Mesenchymal stem cell (in vitro differentiated cells and primary cell): ENCODE measurements around the gene DLGAP1.

Experiments
- DNase-seq: peaks from one replicate; pipeline ENCODE4 v3.0.0-alpha.2; 2013
- H2AFZ ChIP-seq: one replicate; pipeline ENCODE4 v1.6.1; 2013; ENCODE audit warnings: low read depth, mild to moderate bottlenecking, control low read depth, inconsistent platforms, low read length, moderate library complexity
- H2AK5ac ChIP-seq: 2 replicates; pipeline ENCODE4 v1.6.1; 2013; ENCODE audit warnings: low read length, moderate library complexity, mild to moderate bottlenecking, inconsistent platforms; ENCODE audit not compliant: severe bottlenecking
- H2BK120ac ChIP-seq: one replicate; pipeline ENCODE4 v1.6.1; 2013; ENCODE audit warnings: low read depth, mild to moderate bottlenecking, inconsistent platforms, low read length, moderate library complexity
- H2BK12ac ChIP-seq, 2 experiments: one replicate each; pipeline ENCODE4 v1.6.1; 2013; ENCODE audit warnings: inconsistent platforms in 2 of 2, low read length in 2 of 2, mild to moderate bottlenecking in 2 of 2, moderate library complexity in 2 of 2, control low read depth in 1 of 2
- H2BK15ac ChIP-seq: one replicate; pipeline ENCODE4 v1.6.1; 2013; ENCODE audit warnings: mild to moderate bottlenecking, low read depth, inconsistent platforms; ENCODE audit not compliant: poor library complexity, severe bottlenecking
- H2BK5ac ChIP-seq: 2 replicates; pipeline ENCODE4 v1.6.1; 2013; ENCODE audit warnings: low read depth, mild to moderate bottlenecking, low read length, control low read depth, inconsistent platforms; ENCODE audit not compliant: poor library complexity, severe bottlenecking
- H3K14ac ChIP-seq, 2 experiments: one replicate each; pipeline ENCODE4 v1.6.1; 2013; ENCODE audit warnings: inconsistent platforms in 2 of 2, low read length in 2 of 2, control low read depth in 1 of 2, mild to moderate bottlenecking in 1 of 2, moderate library complexity in 1 of 2
- H3K18ac ChIP-seq, 2 experiments: one replicate each; pipeline ENCODE4 v1.6.1; 2013; ENCODE audit warnings: inconsistent platforms in 2 of 2, low read length in 2 of 2, control low read depth in 1 of 2, low read depth in 1 of 2, mild to moderate bottlenecking in 1 of 2
- H3K23ac ChIP-seq, 2 experiments: one replicate each; pipeline ENCODE4 v1.6.1; 2013; ENCODE audit warnings: inconsistent platforms in 2 of 2, low read length in 2 of 2, mild to moderate bottlenecking in 2 of 2, moderate library complexity in 2 of 2, control low read depth in 1 of 2
- H3K27ac ChIP-seq: 2 replicates; pipeline ENCODE4 v1.5.1; 2013; ENCODE audit warnings: mild to moderate bottlenecking, moderate library complexity, low read length, control low read depth, inconsistent platforms; ENCODE audit not compliant: poor library complexity, severe bottlenecking
- H3K27me3 ChIP-seq, 2 experiments: 2 replicates each; pipeline versions ENCODE4 v1.6.1 to v1.7.0; 2013; ENCODE audit warnings: low read length in 2 of 2, mild to moderate bottlenecking in 2 of 2, moderate library complexity in 2 of 2, control low read depth in 1 of 2, inconsistent platforms in 1 of 2; ENCODE audit not compliant: control insufficient read depth in 1 of 2, insufficient read depth in 1 of 2
- H3K36me3 ChIP-seq, 2 experiments: 2 replicates each; pipeline versions ENCODE4 v1.6.1 to v1.7.0; 2013; ENCODE audit warnings: low read length in 2 of 2, control low read depth in 1 of 2, inconsistent platforms in 1 of 2, low read depth in 1 of 2, mild to moderate bottlenecking in 1 of 2; ENCODE audit not compliant: insufficient read depth in 2 of 2, control insufficient read depth in 1 of 2
- H3K4ac ChIP-seq, 2 experiments: one replicate each; pipeline ENCODE4 v1.6.1; 2013; ENCODE audit warnings: inconsistent platforms in 2 of 2, low read length in 2 of 2, mild to moderate bottlenecking in 2 of 2, moderate library complexity in 2 of 2, control low read depth in 1 of 2, low read depth in 1 of 2
- H3K4me1 ChIP-seq: 2 replicates; pipeline ENCODE4 v1.6.1; 2013; ENCODE audit warnings: low read depth, low read length, control low read depth; ENCODE audit not compliant: control insufficient read depth, insufficient read depth
- H3K4me2 ChIP-seq: 2 replicates; pipeline ENCODE4 v1.6.1; 2013; ENCODE audit warnings: low read length, mild to moderate bottlenecking, inconsistent platforms; ENCODE audit not compliant: poor library complexity, severe bottlenecking
- H3K4me3 ChIP-seq, 2 experiments: 2 replicates each; pipeline versions ENCODE4 v1.5.1 to v1.7.0; 2013; ENCODE audit warnings: low read length in 2 of 2, mild to moderate bottlenecking in 2 of 2, control low read depth in 1 of 2, low read depth in 1 of 2; ENCODE audit not compliant: insufficient read depth in 1 of 2
- H3K79me1 ChIP-seq: replicated peaks from 2 replicates; pipeline ENCODE4 v1.6.1; 2013; ENCODE audit warnings: mild to moderate bottlenecking, control low read depth, low read length, inconsistent platforms; ENCODE audit not compliant: poor library complexity, severe bottlenecking
- H3K9ac ChIP-seq: 2 replicates; pipeline ENCODE4 v1.7.0; 2013; ENCODE audit warnings: mild to moderate bottlenecking, low read length, moderate library complexity
- H3K9me3 ChIP-seq: 2 replicates; pipeline ENCODE4 v1.7.0; 2013; ENCODE audit warnings: mild to moderate bottlenecking, low read length; ENCODE audit not compliant: control insufficient read depth
- H4K8ac ChIP-seq: one replicate; pipeline ENCODE4 v1.6.1; 2013; ENCODE audit warnings: inconsistent platforms, mild to moderate bottlenecking, low read length, moderate library complexity
- H4K91ac ChIP-seq: one replicate; pipeline ENCODE4 v1.6.1; 2013; ENCODE audit warnings: mild to moderate bottlenecking, low read length, inconsistent platforms
- WGBS: methylation state at CpG from one replicate; pipeline ENCODE4 v1.1.7; 2013; ENCODE audit warnings: mixed read lengths; 5-methylcytosine and 5-hydroxymethylcytosine counted together

Gene DLGAP1

DNA sequence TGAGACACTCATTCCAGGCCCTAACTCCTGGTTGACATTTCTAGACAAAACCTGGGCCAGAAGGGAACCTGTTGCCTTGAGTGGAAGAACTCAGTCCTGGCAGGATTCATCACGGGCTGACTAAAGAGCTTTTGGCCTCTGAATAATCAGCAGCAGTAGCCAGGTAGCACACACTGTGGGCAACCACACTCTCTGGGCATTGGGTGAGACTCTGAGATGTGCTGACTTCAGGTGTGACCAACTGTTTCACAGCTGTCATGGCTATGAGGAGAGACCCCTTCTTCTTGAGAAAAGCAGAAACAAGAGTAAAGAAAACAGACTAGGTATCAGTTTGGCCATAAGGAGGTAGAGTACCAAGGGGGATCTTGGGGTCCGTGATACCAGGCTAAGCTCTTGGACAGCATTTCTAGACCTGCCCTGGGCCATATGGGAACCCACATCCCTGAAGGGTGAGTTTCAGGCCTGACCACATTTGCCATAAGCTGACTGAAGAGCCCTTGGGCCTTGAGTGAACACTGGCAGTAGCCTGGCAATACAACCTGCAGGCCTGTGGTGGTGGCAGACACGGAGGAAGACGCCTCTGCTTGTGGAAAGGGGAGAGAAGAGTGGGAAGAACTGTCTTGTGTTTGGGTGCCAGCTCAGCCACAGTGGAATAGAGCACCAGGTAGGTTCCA lies 230.9 kb downstream of the DLGAP1 start:
- Histone ChIP-seq H3K4me2 (no peak overlapping the region), H2AFZ (no peak overlapping the region), H4K8ac (no peak overlapping the region), H3K4me3 (no peak overlapping the region), H3K18ac (no peak overlapping the region), H2BK15ac (no peak overlapping the region), H3K23ac (no peak overlapping the region), H3K79me1 (no peaks in the 10 kb centered on the region), H2BK12ac (no peak overlapping the region), H3K4ac (no peak overlapping the region), H3K27me3 (no peaks in the 10 kb centered on the region), H2BK120ac (no peak overlapping the region), H3K27ac (no peak overlapping the region), H3K9me3 (peaks cover under 1% of the 10 kb centered on the region), H3K36me3 (no peaks in the 10 kb centered on the region), H2AK5ac (no peak overlapping the region), H3K4me1 (no peaks in the 10 kb centered on the region), H4K91ac (no peak overlapping the region), H2BK5ac (no peak overlapping the region), H3K9ac (no peak overlapping the region), H3K14ac (no peak overlapping the region)
- WGBS = 57% methylated on average over 4 of the region's 4 CpGs
- no peak for DNase-seq

DNA sequence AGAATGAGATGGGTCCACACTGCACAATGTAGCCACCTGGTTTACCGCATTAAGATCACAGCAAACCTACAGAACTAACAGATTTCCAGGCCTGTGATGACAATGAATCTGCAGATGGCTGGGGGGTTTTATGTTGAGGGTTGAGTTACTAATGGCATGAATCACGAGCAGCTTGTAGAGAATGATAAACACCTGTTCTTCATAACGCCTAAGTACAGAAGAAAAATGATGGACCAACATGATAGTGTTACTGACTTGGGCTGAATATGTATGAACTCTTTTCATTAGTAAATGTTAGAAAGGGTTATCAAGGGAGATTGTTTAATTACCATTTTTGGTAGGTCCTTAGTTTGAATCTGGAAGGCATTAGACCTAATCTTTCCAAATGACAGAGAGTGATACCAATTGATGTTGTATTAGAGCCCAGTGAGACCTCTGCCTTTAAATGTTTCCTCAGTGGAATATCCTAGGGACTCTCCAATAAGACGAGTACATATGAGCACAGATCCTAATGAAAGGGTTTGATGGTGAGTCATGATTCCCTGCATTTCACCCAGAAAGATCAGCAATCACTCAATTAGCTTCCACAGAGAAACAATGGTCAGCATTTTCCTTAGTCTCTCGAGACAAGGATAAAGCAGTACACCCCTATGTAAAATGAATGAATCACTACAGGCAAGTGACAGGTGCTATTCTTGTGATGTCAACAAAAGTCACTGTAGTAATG lies 243.8 kb downstream of the DLGAP1 start:
- Histone ChIP-seq H3K4me2 (no peak overlapping the region), H3K36me3 (no peaks in the 10 kb centered on the region), H2AK5ac (no peak overlapping the region), H3K14ac (no peak overlapping the region), H2BK5ac (no peak overlapping the region), H3K9me3 (no peaks in the 10 kb centered on the region), H3K18ac (no peak overlapping the region), H4K91ac (no peak overlapping the region), H3K4ac (no peak overlapping the region), H4K8ac (no peak overlapping the region), H2BK15ac (no peak overlapping the region), H2AFZ (no peak overlapping the region), H3K79me1 (no peaks in the 10 kb centered on the region), H3K4me3 (no peak overlapping the region), H3K9ac (no peak overlapping the region), H3K27me3 (no peaks in the 10 kb centered on the region), H3K27ac (no peak overlapping the region), H3K4me1 (no peaks in the 10 kb centered on the region), H2BK120ac (no peak overlapping the region), H3K23ac (no peak overlapping the region), H2BK12ac (no peak overlapping the region)
- DNase-seq = no peak
- 71% methylated on average over 3 of the region's 5 CpGs for WGBS

DNA sequence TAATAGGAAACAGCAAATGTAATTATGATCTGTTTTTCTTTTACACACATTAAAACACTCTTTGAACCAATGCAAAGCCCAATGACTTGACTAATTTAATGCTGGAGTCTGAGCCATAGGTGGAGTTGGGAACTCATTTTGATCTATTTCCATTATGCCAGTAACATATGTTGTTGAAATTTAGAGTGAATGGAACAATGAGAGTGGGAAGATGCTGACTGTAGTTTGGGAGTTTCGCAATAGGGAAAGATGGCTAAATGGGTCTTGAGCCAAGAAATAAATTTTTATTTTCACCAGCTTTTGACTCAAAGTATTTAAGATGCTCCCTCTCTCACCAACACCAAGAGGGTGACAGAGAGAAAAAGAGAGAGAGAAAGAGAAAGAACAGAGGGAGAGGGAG lies 246.7 kb downstream of the DLGAP1 start:
- Histone ChIP-seq H3K14ac (no peak overlapping the region), H3K36me3 (no peaks in the 10 kb centered on the region), H2AFZ (no peak overlapping the region), H2AK5ac (no peak overlapping the region), H4K91ac (no peak overlapping the region), H2BK12ac (no peak overlapping the region), H3K9ac (no peak overlapping the region), H3K4me2 (no peak overlapping the region), H3K9me3 (no peaks in the 10 kb centered on the region), H3K4ac (no peak overlapping the region), H2BK15ac (no peak overlapping the region), H3K23ac (no peak overlapping the region), H3K27me3 (no peaks in the 10 kb centered on the region), H3K79me1 (no peaks in the 10 kb centered on the region), H3K4me1 (no peaks in the 10 kb centered on the region), H3K4me3 (no peak overlapping the region), H2BK120ac (no peak overlapping the region), H2BK5ac (no peak overlapping the region), H4K8ac (no peak overlapping the region), H3K27ac (no peak overlapping the region), H3K18ac (no peak overlapping the region)
- no peak for DNase-seq
- WGBS = no CpG with 5 or more reads among the region's 1 CpG

DNA sequence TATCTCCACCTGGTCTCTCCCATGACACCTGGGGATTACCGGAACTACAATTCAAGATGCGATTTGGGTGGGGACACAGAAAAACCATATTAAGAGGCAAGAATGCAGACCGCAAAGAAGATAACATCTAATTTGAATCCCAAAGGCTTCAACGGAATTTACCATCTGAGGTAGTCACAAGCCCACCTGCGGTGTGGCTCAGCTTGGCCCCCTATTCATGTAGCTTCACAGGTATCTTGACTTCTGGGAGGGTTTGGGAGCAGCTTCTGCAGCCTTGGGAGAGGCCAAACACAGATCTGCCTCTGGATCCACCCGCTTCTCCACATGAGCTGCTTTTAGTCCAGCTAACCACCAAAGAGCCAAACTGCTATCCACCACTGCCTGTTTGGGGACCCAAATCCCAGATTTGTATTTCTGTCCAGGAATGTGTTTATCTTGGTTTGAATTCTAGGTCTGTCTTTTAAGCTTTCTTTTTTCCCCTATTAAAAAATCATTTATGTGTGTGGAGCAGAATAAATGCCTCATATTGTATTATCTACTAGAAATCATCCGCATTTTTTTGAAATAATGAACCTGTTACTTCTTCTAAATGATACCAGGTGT lies 247.6 kb downstream of the DLGAP1 start:
- H3K27me3 ChIP-seq = no peaks in the 10 kb centered on the region
- no peak overlapping the region for H2BK15ac ChIP-seq
- no peak overlapping the region for H2AFZ ChIP-seq
- no peaks in the 10 kb centered on the region for H3K79me1 ChIP-seq
- no peak overlapping the region for H3K23ac ChIP-seq
- 76% methylated on average over 7 of the region's 7 CpGs for WGBS
- H2AK5ac ChIP-seq = no peak overlapping the region
- H3K4me3 ChIP-seq = no peak overlapping the region
- no peak for DNase-seq
- no peak overlapping the region for H4K91ac ChIP-seq
- H3K4me2 ChIP-seq = no peak overlapping the region
- H3K4ac ChIP-seq = no peak overlapping the region
- H3K14ac ChIP-seq = no peak overlapping the region
- no peak overlapping the region for H2BK120ac ChIP-seq
- H4K8ac ChIP-seq = no peak overlapping the region
- no peaks in the 10 kb centered on the region for H3K4me1 ChIP-seq
- H3K9ac ChIP-seq = no peak overlapping the region
- no peak overlapping the region for H2BK5ac ChIP-seq
- H2BK12ac ChIP-seq = no peak overlapping the region
- no peak overlapping the region for H3K27ac ChIP-seq
- H3K36me3 ChIP-seq = no peaks in the 10 kb centered on the region
- H3K18ac ChIP-seq = no peak overlapping the region
- H3K9me3 ChIP-seq = no peaks in the 10 kb centered on the region
